HepG2 (cell line): ENCODE results near the gene CORO1C. TPM values are rescaled to one million over a fixed set of nuclear protein-coding genes. Genes with fewer than 3 reads are reported as not detected.

Experiments
- ATAD3A ChIP-seq: sonication (generic); formaldehyde crosslinking; IDR thresholded peaks from 2 replicates; pipeline ENCODE4 v1.4.0; 2020; ENCODE audit warnings: missing genetic modification reagents
- GLI4 ChIP-seq: sonication (generic); formaldehyde crosslinking; IDR thresholded peaks from 2 replicates; pipeline ENCODE4 v1.5.1; 2020; ENCODE audit warnings: missing genetic modification reagents, mild to moderate bottlenecking, moderate library complexity, borderline replicate concordance
- HIVEP1 ChIP-seq: sonication (generic); formaldehyde crosslinking; IDR thresholded peaks from 2 replicates; pipeline ENCODE4 v1.4.0; 2020; ENCODE audit warnings: mild to moderate bottlenecking, missing genetic modification reagents
- IRF2 ChIP-seq: IDR thresholded peaks from 2 replicates; pipeline ENCODE4 v1.6.1; 2018; ENCODE audit warnings: missing genetic modification reagents, missing compliant biosample characterization
- SKI ChIP-seq: fragments of 450-650 bp; IDR thresholded peaks from one replicate; pipeline ENCODE4 v1.6.1; 2018; ENCODE audit warnings: mild to moderate bottlenecking; ENCODE audit not compliant: partially characterized antibody
- SMAD9 ChIP-seq: sonication (generic); formaldehyde crosslinking; IDR thresholded peaks from 2 replicates; pipeline ENCODE4 v1.5.1; 2020; ENCODE audit warnings: mild to moderate bottlenecking, missing genetic modification reagents
- TEAD3 ChIP-seq: optimal IDR thresholded peaks from 2 replicates; pipeline ENCODE3; 2016; ENCODE audit warnings: borderline replicate concordance
- ZFAT ChIP-seq: sonication (generic); formaldehyde crosslinking; conservative IDR thresholded peaks from 2 replicates; pipeline ENCODE4 v1.8.1; 2023; ENCODE audit warnings: missing genetic modification reagents, inconsistent platforms
- ZFP82 ChIP-seq: sonication (generic); formaldehyde crosslinking; IDR thresholded peaks from 2 replicates; pipeline ENCODE4 v1.5.1; 2020; ENCODE audit warnings: mild to moderate bottlenecking, missing genetic modification reagents, borderline replicate concordance
- ZNF20 ChIP-seq: sonication (generic); formaldehyde crosslinking; IDR thresholded peaks from 2 replicates; pipeline ENCODE4 v1.4.0; 2020; ENCODE audit warnings: mild to moderate bottlenecking, moderate library complexity, missing genetic modification reagents
- ZNF292 ChIP-seq: sonication (generic); formaldehyde crosslinking; IDR thresholded peaks from 2 replicates; pipeline ENCODE4 v1.8.1; 2022; ENCODE audit warnings: mild to moderate bottlenecking, low read depth, missing genetic modification reagents, borderline replicate concordance
- ZNF3 ChIP-seq: IDR thresholded peaks from 2 replicates; pipeline ENCODE4 v1.7.0; 2017; ENCODE audit warnings: inconsistent platforms
- ZNF337 ChIP-seq: sonication (generic); formaldehyde crosslinking; IDR thresholded peaks from 2 replicates; pipeline ENCODE4 v1.5.1; 2020; ENCODE audit warnings: missing genetic modification reagents, low read depth, mild to moderate bottlenecking, borderline replicate concordance
- ZNF496 ChIP-seq: sonication (generic); formaldehyde crosslinking; IDR thresholded peaks from 2 replicates; pipeline ENCODE4 v1.8.1; 2023; ENCODE audit warnings: mild to moderate bottlenecking, moderate library complexity, missing genetic modification reagents; ENCODE audit not compliant: insufficient replicate concordance
- ZNF883 ChIP-seq: sonication (generic); formaldehyde crosslinking; IDR thresholded peaks from 2 replicates; pipeline ENCODE4 v1.5.1; 2020; ENCODE audit warnings: mild to moderate bottlenecking, missing genetic modification reagents; ENCODE audit errors: not compliant biosample characterization
- polyA plus RNA-seq, 8 experiments: library from polyadenylated mRNA; depleted of rRNA in 3 of 8; stranded (reverse) in 7 of 8; unstranded in 1 of 8; fragments of >200 nt; fragmentation: Illumina TruSeq in 4 of 8; extraction: Trizol in 4 of 8; gene quantifications; 2 replicates each; pipeline versions ENCODE4 v1.2.1 to v1.2.3, GENCODE V29; 2011 to 2016; ENCODE audit warnings: low read depth in 4 of 8, missing spikeins in 1 of 8, mixed read lengths in 1 of 8; ENCODE audit not compliant: insufficient read depth in 1 of 8
- total RNA-seq, 5 experiments: library from RNA; depleted of rRNA; stranded (reverse); fragments of >200 nt; fragmentation: Illumina TruSeq; extraction: Trizol; gene quantifications; 2 replicates each; pipeline ENCODE4 v1.2.3, GENCODE V29; 2016; ENCODE audit warnings: low read depth in 1 of 5
- TF ChIP-seq, protein P1 (sequence below): sonication (generic); formaldehyde crosslinking; IDR thresholded peaks from 2 replicates; pipeline ENCODE4 v1.4.0; 2020; ENCODE audit warnings: mild to moderate bottlenecking, low read depth, missing genetic modification reagents
- TF ChIP-seq, protein P2 (sequence below): sonication (generic); formaldehyde crosslinking; IDR thresholded peaks from 2 replicates; pipeline ENCODE4 v1.5.0; 2020; ENCODE audit warnings: missing genetic modification reagents
- TF ChIP-seq, protein P3 (sequence below): sonication (generic); formaldehyde crosslinking; IDR thresholded peaks from 2 replicates; pipeline ENCODE4 v1.4.0; 2020; ENCODE audit warnings: missing genetic modification reagents
- TF ChIP-seq, protein P4 (sequence below): sonication (generic); formaldehyde crosslinking; IDR thresholded peaks from 2 replicates; pipeline ENCODE4 v1.4.0; 2020; ENCODE audit warnings: missing genetic modification reagents; ENCODE audit errors: not compliant biosample characterization
- TF ChIP-seq, protein P5 (sequence below): IDR thresholded peaks from 2 replicates; pipeline ENCODE4 v1.6.1; 2012; ENCODE audit warnings: inconsistent platforms
- TF ChIP-seq, protein P6 (sequence below): sonication (generic); formaldehyde crosslinking; IDR thresholded peaks from 2 replicates; pipeline ENCODE4 v1.9.0; 2022; ENCODE audit warnings: missing genetic modification reagents, mild to moderate bottlenecking, borderline replicate concordance

CORO1C gene
- total and polyA plus RNA-seq, 2 of the 13 experiments (the other 11 are each of a cell fraction or from before 2014, with no cell fraction given): 73.7 to 131 TPM

DNA sequence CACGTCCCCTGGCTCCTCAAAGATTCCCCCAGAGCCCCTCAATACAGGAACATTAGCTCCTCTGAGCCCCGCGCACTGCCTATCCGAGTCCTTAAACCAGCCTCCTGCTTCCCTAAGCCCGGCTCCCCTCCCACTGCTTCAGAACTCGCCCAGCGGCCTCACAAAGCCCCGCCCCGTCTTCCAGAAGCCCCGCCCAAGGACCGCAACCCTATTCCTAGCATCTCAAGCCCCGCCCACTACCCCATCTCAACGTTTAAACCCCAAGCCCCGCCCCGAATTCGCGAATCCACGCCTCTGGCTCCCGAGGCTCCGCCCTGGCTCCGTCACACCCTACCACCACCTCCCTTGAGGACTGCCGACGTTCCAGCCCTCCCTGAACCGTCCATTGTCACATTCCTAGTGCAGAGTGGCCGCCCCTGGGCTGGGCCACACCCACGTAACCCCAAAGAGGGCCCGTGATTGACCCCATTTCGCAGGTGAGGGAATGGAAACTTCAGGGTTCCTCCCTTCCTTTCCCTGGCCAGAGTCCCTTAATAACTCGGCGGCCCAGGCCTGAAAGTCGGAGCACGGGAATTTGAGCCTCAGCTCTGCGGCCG, 646 bp upstream of the CORO1C start (continued):
- TF ChIP-seq, protein P1, sequence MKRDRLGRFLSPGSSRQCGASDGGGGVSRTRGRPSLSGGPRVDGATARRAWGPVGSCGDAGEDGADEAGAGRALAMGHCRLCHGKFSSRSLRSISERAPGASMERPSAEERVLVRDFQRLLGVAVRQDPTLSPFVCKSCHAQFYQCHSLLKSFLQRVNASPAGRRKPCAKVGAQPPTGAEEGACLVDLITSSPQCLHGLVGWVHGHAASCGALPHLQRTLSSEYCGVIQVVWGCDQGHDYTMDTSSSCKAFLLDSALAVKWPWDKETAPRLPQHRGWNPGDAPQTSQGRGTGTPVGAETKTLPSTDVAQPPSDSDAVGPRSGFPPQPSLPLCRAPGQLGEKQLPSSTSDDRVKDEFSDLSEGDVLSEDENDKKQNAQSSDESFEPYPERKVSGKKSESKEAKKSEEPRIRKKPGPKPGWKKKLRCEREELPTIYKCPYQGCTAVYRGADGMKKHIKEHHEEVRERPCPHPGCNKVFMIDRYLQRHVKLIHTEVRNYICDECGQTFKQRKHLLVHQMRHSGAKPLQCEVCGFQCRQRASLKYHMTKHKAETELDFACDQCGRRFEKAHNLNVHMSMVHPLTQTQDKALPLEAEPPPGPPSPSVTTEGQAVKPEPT: no peak
- TF ChIP-seq ZNF496 (CRISPR knock-in tag): no peak
- no peak for TF ChIP-seq ZNF3 (CRISPR knock-in tag)
- TF ChIP-seq, protein P2, sequence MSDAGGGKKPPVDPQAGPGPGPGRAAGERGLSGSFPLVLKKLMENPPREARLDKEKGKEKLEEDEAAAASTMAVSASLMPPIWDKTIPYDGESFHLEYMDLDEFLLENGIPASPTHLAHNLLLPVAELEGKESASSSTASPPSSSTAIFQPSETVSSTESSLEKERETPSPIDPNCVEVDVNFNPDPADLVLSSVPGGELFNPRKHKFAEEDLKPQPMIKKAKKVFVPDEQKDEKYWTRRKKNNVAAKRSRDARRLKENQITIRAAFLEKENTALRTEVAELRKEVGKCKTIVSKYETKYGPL (CRISPR knock-in tag): no peak
- TF ChIP-seq, protein P3, sequence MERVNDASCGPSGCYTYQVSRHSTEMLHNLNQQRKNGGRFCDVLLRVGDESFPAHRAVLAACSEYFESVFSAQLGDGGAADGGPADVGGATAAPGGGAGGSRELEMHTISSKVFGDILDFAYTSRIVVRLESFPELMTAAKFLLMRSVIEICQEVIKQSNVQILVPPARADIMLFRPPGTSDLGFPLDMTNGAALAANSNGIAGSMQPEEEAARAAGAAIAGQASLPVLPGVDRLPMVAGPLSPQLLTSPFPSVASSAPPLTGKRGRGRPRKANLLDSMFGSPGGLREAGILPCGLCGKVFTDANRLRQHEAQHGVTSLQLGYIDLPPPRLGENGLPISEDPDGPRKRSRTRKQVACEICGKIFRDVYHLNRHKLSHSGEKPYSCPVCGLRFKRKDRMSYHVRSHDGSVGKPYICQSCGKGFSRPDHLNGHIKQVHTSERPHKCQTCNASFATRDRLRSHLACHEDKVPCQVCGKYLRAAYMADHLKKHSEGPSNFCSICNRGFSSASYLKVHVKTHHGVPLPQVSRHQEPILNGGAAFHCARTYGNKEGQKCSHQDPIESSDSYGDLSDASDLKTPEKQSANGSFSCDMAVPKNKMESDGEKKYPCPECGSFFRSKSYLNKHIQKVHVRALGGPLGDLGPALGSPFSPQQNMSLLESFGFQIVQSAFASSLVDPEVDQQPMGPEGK (CRISPR knock-in tag): peak; percentile 45; the same call in 1 of the 2 replicates
- no peak for TF ChIP-seq ZFAT (CRISPR knock-in tag)
- TF ChIP-seq SKI: no peak
- no peak for TF ChIP-seq HIVEP1 (CRISPR knock-in tag)
- TF ChIP-seq ATAD3A: no peak
- TF ChIP-seq, protein P4, sequence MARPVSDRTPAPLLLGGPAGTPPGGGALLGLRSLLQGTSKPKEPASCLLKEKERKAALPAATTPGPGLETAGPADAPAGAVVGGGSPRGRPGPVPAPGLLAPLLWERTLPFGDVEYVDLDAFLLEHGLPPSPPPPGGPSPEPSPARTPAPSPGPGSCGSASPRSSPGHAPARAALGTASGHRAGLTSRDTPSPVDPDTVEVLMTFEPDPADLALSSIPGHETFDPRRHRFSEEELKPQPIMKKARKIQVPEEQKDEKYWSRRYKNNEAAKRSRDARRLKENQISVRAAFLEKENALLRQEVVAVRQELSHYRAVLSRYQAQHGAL (CRISPR knock-in tag): no peak
- TF ChIP-seq TEAD3 (CRISPR knock-in tag): peak; percentile 92
- TF ChIP-seq SMAD9 (CRISPR knock-in tag): no peak
- no peak for TF ChIP-seq IRF2 (CRISPR knock-in tag)
- no peak for TF ChIP-seq ZNF292 (CRISPR knock-in tag)
- TF ChIP-seq GLI4 (CRISPR knock-in tag): no peak
- no peak for TF ChIP-seq ZNF883 (CRISPR knock-in tag)
- TF ChIP-seq, protein P5, sequence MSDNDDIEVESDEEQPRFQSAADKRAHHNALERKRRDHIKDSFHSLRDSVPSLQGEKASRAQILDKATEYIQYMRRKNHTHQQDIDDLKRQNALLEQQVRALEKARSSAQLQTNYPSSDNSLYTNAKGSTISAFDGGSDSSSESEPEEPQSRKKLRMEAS: no peak
- no peak for TF ChIP-seq ZNF20 (CRISPR knock-in tag)
- no peak for TF ChIP-seq ZFP82 (CRISPR knock-in tag)
- TF ChIP-seq, protein P6, sequence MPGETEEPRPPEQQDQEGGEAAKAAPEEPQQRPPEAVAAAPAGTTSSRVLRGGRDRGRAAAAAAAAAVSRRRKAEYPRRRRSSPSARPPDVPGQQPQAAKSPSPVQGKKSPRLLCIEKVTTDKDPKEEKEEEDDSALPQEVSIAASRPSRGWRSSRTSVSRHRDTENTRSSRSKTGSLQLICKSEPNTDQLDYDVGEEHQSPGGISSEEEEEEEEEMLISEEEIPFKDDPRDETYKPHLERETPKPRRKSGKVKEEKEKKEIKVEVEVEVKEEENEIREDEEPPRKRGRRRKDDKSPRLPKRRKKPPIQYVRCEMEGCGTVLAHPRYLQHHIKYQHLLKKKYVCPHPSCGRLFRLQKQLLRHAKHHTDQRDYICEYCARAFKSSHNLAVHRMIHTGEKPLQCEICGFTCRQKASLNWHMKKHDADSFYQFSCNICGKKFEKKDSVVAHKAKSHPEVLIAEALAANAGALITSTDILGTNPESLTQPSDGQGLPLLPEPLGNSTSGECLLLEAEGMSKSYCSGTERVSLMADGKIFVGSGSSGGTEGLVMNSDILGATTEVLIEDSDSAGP: 0 out of 2 replicates have a peak, but pooled peaks have one; percentile 7
- no peak for TF ChIP-seq ZNF337 (CRISPR knock-in tag)
